Measurements from ENCODE around the gene NF1. TPM values are rescaled to one million over a fixed set of nuclear protein-coding genes. Genes with fewer than 3 reads are reported as not detected.
"Not testable (repeated sequence)": the region's sequence is repeated elsewhere in the genome, so short reads cannot be mapped to it uniquely, and the experiment has no call there.

NF1 gene
- total RNA-seq, 1 experiment from 2014 or later, result 16.4 TPM

- H3F3A ChIP-seq (ENCODE audit: low read length, unreplicated experiment), result no peaks in the 10 kb centered on the region
- TF ChIP-seq CTCF (conservative IDR thresholded peaks at IDR 0.05; ENCODE audit: low read depth, low read length), result no peak
- TF ChIP-seq EZH2 (IDR thresholded peaks at IDR 0.05; ENCODE audit: low read length, unreplicated experiment), result no peak
- no peak for TF ChIP-seq EZH2phosphoT487 (IDR thresholded peaks at IDR 0.05; ENCODE audit: borderline replicate concordance, low read length)
- intact Hi-C loops (cut with micrococcal nuclease), result loop anchor here (5.0 kb wide), 1 partner anchor 97 kb away; no protein-coding TSS in a partner anchor
- DNase-seq (no peak), ATAC-seq (no peak)
- H3K9me2 ChIP-seq (replicated peaks; ENCODE audit: low read length), result no peaks in the 10 kb centered on the region
- H3K36me3 ChIP-seq (ENCODE audit: low read depth, low read length), result peaks cover under 1% of the 10 kb centered on the region; the same call in 1 of the 2 replicates
- H3K4me2 ChIP-seq (ENCODE audit: low read length), result no peak overlapping the region
- no peaks in the 10 kb centered on the region for H3K79me2 ChIP-seq (ENCODE audit: low read length)
- ChIA-PET CTCF (no interaction called here), POLR2A (ENCODE audit: unreplicated experiment) (no interaction called here)
- no peaks in the 10 kb centered on the region for H3K9me3 ChIP-seq (ENCODE audit: low read length)
- H3K27ac ChIP-seq (ENCODE audit: low read length), result no peak overlapping the region
- H3K9ac ChIP-seq (ENCODE audit: low read length), result no peak overlapping the region
- no peak overlapping the region for H2AFZ ChIP-seq (ENCODE audit: low read length)
- no TSS peak for BruUV-seq (replicated peaks)
- peaks cover 4% of the 10 kb centered on the region for H3K4me1 ChIP-seq (ENCODE audit: insufficient read depth, low read length)
- no peak overlapping the region for H3K4me3 ChIP-seq (ENCODE audit: low read length)
- H3K27me3 ChIP-seq (ENCODE audit: low read length), result no peaks in the 10 kb centered on the region
- H4K20me1 ChIP-seq (ENCODE audit: low read length), result no peaks in the 10 kb centered on the region
Observed at GRCh38 chr17:31260151-31260550, 165.4 kb downstream of the NF1 start.

- no peaks in the 10 kb centered on the region for H3K4me1 ChIP-seq (ENCODE audit: insufficient read depth, low read length)
- H3K79me2 ChIP-seq (ENCODE audit: low read length), result no peaks in the 10 kb centered on the region
- no peaks in the 10 kb centered on the region for H3K9me2 ChIP-seq (replicated peaks; ENCODE audit: low read length)
- no peak overlapping the region for H3K27ac ChIP-seq (ENCODE audit: low read length)
- POLR2A ChIA-PET (ENCODE audit: unreplicated experiment), result no interaction called here
- no peak overlapping the region for H3K4me3 ChIP-seq (ENCODE audit: low read length)
- H2AFZ ChIP-seq (ENCODE audit: low read length), result no peak overlapping the region
- no peaks in the 10 kb centered on the region for H3K27me3 ChIP-seq (ENCODE audit: low read length)
- no peaks in the 10 kb centered on the region for H3F3A ChIP-seq (ENCODE audit: low read length, unreplicated experiment)
- DNase-seq (no peak), ATAC-seq (no peak)
- H3K4me2 ChIP-seq (ENCODE audit: low read length), result no peak overlapping the region
- H4K20me1 ChIP-seq (ENCODE audit: low read length), result no peaks in the 10 kb centered on the region
- H3K9ac ChIP-seq (ENCODE audit: low read length), result no peak overlapping the region
- no peaks in the 10 kb centered on the region for H3K9me3 ChIP-seq (ENCODE audit: low read length)
- TF ChIP-seq EZH2phosphoT487 (IDR thresholded peaks at IDR 0.05; ENCODE audit: borderline replicate concordance, low read length) (no peak), EZH2 (IDR thresholded peaks at IDR 0.05; ENCODE audit: low read length, unreplicated experiment) (no peak), CTCF (conservative IDR thresholded peaks at IDR 0.05; ENCODE audit: low read depth, low read length) (no peak)
- CTCF ChIA-PET, result no interaction called here
- BruUV-seq (replicated peaks), result no TSS peak
- intact Hi-C loops (cut with micrococcal nuclease), result loop anchor here (5.0 kb wide), 1 partner anchor 96 kb away; no protein-coding TSS in a partner anchor
- peaks cover 3% of the 10 kb centered on the region; the same call in 1 of the 2 replicates for H3K36me3 ChIP-seq (ENCODE audit: low read depth, low read length)
Observed at GRCh38 chr17:31261601-31262000, 166.8 kb downstream of the NF1 start.

GRCh38 chr17:31262923-31263322 lies 168.1 kb downstream of the NF1 start:
- H3K4me3 ChIP-seq (ENCODE audit: low read length); H3K9ac ChIP-seq (ENCODE audit: low read length); H3K27ac ChIP-seq (ENCODE audit: low read length); H3F3A ChIP-seq (ENCODE audit: low read length, unreplicated experiment); H3K27me3 ChIP-seq (ENCODE audit: low read length); H3K36me3 ChIP-seq (ENCODE audit: low read depth, low read length); H3K9me3 ChIP-seq (ENCODE audit: low read length); H3K4me1 ChIP-seq (ENCODE audit: insufficient read depth, low read length); H4K20me1 ChIP-seq (ENCODE audit: low read length); H3K4me2 ChIP-seq (ENCODE audit: low read length); CTCF ChIA-PET; BruUV-seq (replicated peaks); H2AFZ ChIP-seq (ENCODE audit: low read length); DNase-seq; H3K9me2 ChIP-seq (replicated peaks; ENCODE audit: low read length); ATAC-seq; POLR2A ChIA-PET (ENCODE audit: unreplicated experiment); H3K79me2 ChIP-seq (ENCODE audit: low read length): not testable (repeated sequence)
- intact Hi-C loops (cut with micrococcal nuclease), result loop anchor here (5.0 kb wide), 1 partner anchor 94 kb away; no protein-coding TSS in a partner anchor

Measured in PC-3 (cell line).